GM21717 (cell line): ENCODE results near the gene CPA1.

Experiments
- ATAC-seq: cut with Tn5 transposase; IDR thresholded peaks from one replicate; pipeline ENCODE4 v1.9.1; 2021; ENCODE audit warnings: mild to moderate bottlenecking, moderate library complexity; ENCODE audit not compliant: unreplicated experiment

CPA1 gene

GRCh38 chr7:130393841-130394411 lies 13.6 kb downstream of the CPA1 start:
- ATAC-seq = no peak

- no peak for ATAC-seq
Observed at GRCh38 chr7:130394421-130395195, 14.3 kb downstream of the CPA1 start.

- ATAC-seq = no peak
Observed at GRCh38 chr7:130395421-130395820, 15.1 kb downstream of the CPA1 start.

- no peak for ATAC-seq
Observed at GRCh38 chr7:130396109-130396508, 15.8 kb downstream of the CPA1 start.

GRCh38 chr7:130397051-130397757 lies 16.9 kb downstream of the CPA1 start:
- no peak for ATAC-seq

- no peak for ATAC-seq
Observed at GRCh38 chr7:130397758-130398073, 17.4 kb downstream of the CPA1 start.

- no peak for ATAC-seq
Observed at GRCh38 chr7:130398526-130399090, 18.3 kb downstream of the CPA1 start.

GRCh38 chr7:130400120-130400572 lies 19.9 kb downstream of the CPA1 start:
- no peak for ATAC-seq

GRCh38 chr7:130401101-130401500 lies 20.8 kb downstream of the CPA1 start:
- no peak for ATAC-seq

- ATAC-seq = no peak
Observed at GRCh38 chr7:130401578-130401977, 21.3 kb downstream of the CPA1 start.

- ATAC-seq = no peak
Observed at GRCh38 chr7:130405003-130405402, 24.7 kb downstream of the CPA1 start.

- no peak for ATAC-seq
Observed at GRCh38 chr7:130409067-130409711, 28.9 kb downstream of the CPA1 start.

GRCh38 chr7:130409712-130410072 lies 29.4 kb downstream of the CPA1 start:
- no peak for ATAC-seq

- no peak for ATAC-seq
Observed at GRCh38 chr7:130410868-130411541, 30.7 kb downstream of the CPA1 start.

- no peak for ATAC-seq
Observed at GRCh38 chr7:130413201-130413600, 32.9 kb downstream of the CPA1 start.

- no peak for ATAC-seq
Observed at GRCh38 chr7:130415006-130415405, 34.7 kb downstream of the CPA1 start.

GRCh38 chr7:130417213-130417612 lies 36.9 kb downstream of the CPA1 start:
- no peak for ATAC-seq

GRCh38 chr7:130418306-130418705 lies 38.0 kb downstream of the CPA1 start:
- no peak for ATAC-seq

- no peak for ATAC-seq
Observed at GRCh38 chr7:130419658-130420057, 39.4 kb downstream of the CPA1 start.

- no peak for ATAC-seq
Observed at GRCh38 chr7:130420943-130421578, 40.8 kb downstream of the CPA1 start.
